ENCODE data around the gene SLC35F1. TPM values are rescaled to one million over a fixed set of nuclear protein-coding genes. Genes with fewer than 3 reads are reported as not detected.

Gene SLC35F1
- total and polyA plus RNA-seq, 2 experiments from 2014 or later, result not detected

GRCh38 chr6:117907601-117908245 lies 659 bp downstream of the SLC35F1 start:
- no peaks in the 10 kb centered on the region for H3F3A ChIP-seq (ENCODE audit: insufficient read depth)
- TF ChIP-seq EZH2 (IDR thresholded peaks at IDR 0.05; ENCODE audit: insufficient read depth, poor library complexity, severe bottlenecking) (no peak), EZH2phosphoT487 (IDR thresholded peaks at IDR 0.05; ENCODE audit: insufficient read depth, low read depth) (no peak)
- H3K36me3 ChIP-seq (ENCODE audit: low read depth), result no peaks in the 10 kb centered on the region
- peak; percentile 12 for DNase-seq
- H3K27me3 ChIP-seq (replicated peaks; ENCODE audit: insufficient read depth), result peaks cover 39% of the 10 kb centered on the region
- H3K9me2 ChIP-seq (ENCODE audit: insufficient read depth), result no peaks in the 10 kb centered on the region
- no peaks in the 10 kb centered on the region for H3K9me3 ChIP-seq (ENCODE audit: low read depth)
- peak overlapping the region; percentile 52 for H3K4me2 ChIP-seq (ENCODE audit: unreplicated experiment)
- no peak overlapping the region for H2AFZ ChIP-seq
- no peak overlapping the region for H3K9ac ChIP-seq
- H3K4me3 ChIP-seq, result peak overlapping the region; percentile 66
- H3K79me2 ChIP-seq (ENCODE audit: insufficient read depth), result no peaks in the 10 kb centered on the region
- in situ Hi-C loops (cut with MboI), result no loop called here
- no peaks in the 10 kb centered on the region for H3K4me1 ChIP-seq (ENCODE audit: insufficient read depth)
- no peak overlapping the region for H3K27ac ChIP-seq
- peaks cover 3% of the 10 kb centered on the region; the same call in 1 of the 2 replicates for H4K20me1 ChIP-seq (ENCODE audit: insufficient read depth)
- WGBS, 2 experiments (ENCODE audit: low coverage in 1 of 2, low lambda C conversion rate in 2 of 2, missing lambda C conversion rate in 2 of 2), result 1 to 2% methylated on average over 41 to 77 of the region's 81 CpGs

- Histone ChIP-seq H3F3A (ENCODE audit: insufficient read depth) (no peaks in the 10 kb centered on the region), H3K9me2 (ENCODE audit: insufficient read depth) (no peaks in the 10 kb centered on the region), H3K4me1 (ENCODE audit: insufficient read depth) (no peaks in the 10 kb centered on the region), H2AFZ (0 out of 2 replicates have a peak overlapping the region, but pooled peaks have one; percentile 24), H4K20me1 (ENCODE audit: insufficient read depth) (peaks cover 3% of the 10 kb centered on the region; the same call in 1 of the 2 replicates), H3K27ac (no peak overlapping the region), H3K4me2 (ENCODE audit: unreplicated experiment) (peak overlapping the region; percentile 20), H3K4me3 (no peak overlapping the region), H3K27me3 (replicated peaks; ENCODE audit: insufficient read depth) (peaks cover 39% of the 10 kb centered on the region), H3K9me3 (ENCODE audit: low read depth) (no peaks in the 10 kb centered on the region), H3K9ac (no peak overlapping the region), H3K36me3 (ENCODE audit: low read depth) (no peaks in the 10 kb centered on the region), H3K79me2 (ENCODE audit: insufficient read depth) (no peaks in the 10 kb centered on the region)
- no peak for TF ChIP-seq EZH2 (IDR thresholded peaks at IDR 0.05; ENCODE audit: insufficient read depth, poor library complexity, severe bottlenecking)
- TF ChIP-seq EZH2phosphoT487 (IDR thresholded peaks at IDR 0.05; ENCODE audit: insufficient read depth, low read depth), result no peak
- peak; percentile 4 for DNase-seq
- 9 to 10% methylated on average over 27 to 29 of the region's 45 CpGs for WGBS, 2 experiments (ENCODE audit: low coverage in 1 of 2, low lambda C conversion rate in 2 of 2, missing lambda C conversion rate in 2 of 2)
- in situ Hi-C loops (cut with MboI), result no loop called here
These were observed 1.4 kb downstream of the SLC35F1 start for GRCh38 chr6:117908246-117909068.

DNA sequence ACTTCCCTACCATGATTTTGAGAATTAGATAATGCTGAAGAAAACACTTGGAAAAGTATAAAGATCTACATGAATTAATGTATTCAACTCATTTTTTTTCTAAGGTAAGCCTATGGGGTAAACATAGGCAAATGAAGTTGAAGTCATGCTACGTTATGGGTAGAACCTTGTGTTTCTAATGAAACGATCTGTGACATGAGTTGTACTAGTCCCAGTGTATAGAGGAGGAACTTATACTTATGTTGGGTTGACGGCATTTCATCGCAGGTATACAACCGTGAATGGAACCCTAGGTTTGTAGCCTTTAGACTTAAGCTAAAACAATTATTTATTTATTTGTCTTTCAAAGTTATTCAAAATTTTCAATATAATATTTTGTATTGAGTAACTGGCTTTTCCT lies 2.6 kb downstream of the SLC35F1 start:
- WGBS, 2 experiments (ENCODE audit: low coverage in 1 of 2, low lambda C conversion rate in 2 of 2, missing lambda C conversion rate in 2 of 2), result 81 to 84% methylated on average over 5 of the region's 5 CpGs
- H3K36me3 ChIP-seq (ENCODE audit: low read depth), result no peaks in the 10 kb centered on the region
- no peaks in the 10 kb centered on the region for H3K9me3 ChIP-seq (ENCODE audit: low read depth)
- H3K4me1 ChIP-seq (ENCODE audit: insufficient read depth), result no peaks in the 10 kb centered on the region
- in situ Hi-C loops (cut with MboI), result no loop called here
- H4K20me1 ChIP-seq (ENCODE audit: insufficient read depth), result peaks cover 3% of the 10 kb centered on the region; the same call in 1 of the 2 replicates
- H3K79me2 ChIP-seq (ENCODE audit: insufficient read depth), result no peaks in the 10 kb centered on the region
- peaks cover 39% of the 10 kb centered on the region for H3K27me3 ChIP-seq (replicated peaks; ENCODE audit: insufficient read depth)
- no peak overlapping the region for H2AFZ ChIP-seq
- no peak overlapping the region for H3K27ac ChIP-seq
- no peak overlapping the region for H3K9ac ChIP-seq
- TF ChIP-seq EZH2phosphoT487 (IDR thresholded peaks at IDR 0.05; ENCODE audit: insufficient read depth, low read depth) (no peak), EZH2 (IDR thresholded peaks at IDR 0.05; ENCODE audit: insufficient read depth, poor library complexity, severe bottlenecking) (no peak)
- H3K4me2 ChIP-seq (ENCODE audit: unreplicated experiment), result no peak overlapping the region
- no peaks in the 10 kb centered on the region for H3K9me2 ChIP-seq (ENCODE audit: insufficient read depth)
- no peak overlapping the region for H3K4me3 ChIP-seq
- no peaks in the 10 kb centered on the region for H3F3A ChIP-seq (ENCODE audit: insufficient read depth)
- no peak for DNase-seq

GRCh38 chr6:117910549-117910948 lies 3.5 kb downstream of the SLC35F1 start:
- H3K4me1 ChIP-seq (ENCODE audit: insufficient read depth), result no peaks in the 10 kb centered on the region
- DNase-seq, result no peak
- no peak for TF ChIP-seq EZH2 (IDR thresholded peaks at IDR 0.05; ENCODE audit: insufficient read depth, poor library complexity, severe bottlenecking)
- no peak for TF ChIP-seq EZH2phosphoT487 (IDR thresholded peaks at IDR 0.05; ENCODE audit: insufficient read depth, low read depth)
- no peaks in the 10 kb centered on the region for H3K79me2 ChIP-seq (ENCODE audit: insufficient read depth)
- H3K27me3 ChIP-seq (replicated peaks; ENCODE audit: insufficient read depth), result peaks cover 35% of the 10 kb centered on the region
- H3K9me3 ChIP-seq (ENCODE audit: low read depth), result no peaks in the 10 kb centered on the region
- H3K27ac ChIP-seq, result no peak overlapping the region
- 58 to 60% methylated on average over 4 of the region's 4 CpGs for WGBS, 2 experiments (ENCODE audit: low coverage in 1 of 2, low lambda C conversion rate in 2 of 2, missing lambda C conversion rate in 2 of 2)
- H3K9me2 ChIP-seq (ENCODE audit: insufficient read depth), result no peaks in the 10 kb centered on the region
- H4K20me1 ChIP-seq (ENCODE audit: insufficient read depth), result no peaks in the 10 kb centered on the region
- no peaks in the 10 kb centered on the region for H3F3A ChIP-seq (ENCODE audit: insufficient read depth)
- H3K4me3 ChIP-seq, result no peak overlapping the region
- no peaks in the 10 kb centered on the region for H3K36me3 ChIP-seq (ENCODE audit: low read depth)
- H2AFZ ChIP-seq, result no peak overlapping the region
- in situ Hi-C loops (cut with MboI), result no loop called here
- no peak overlapping the region for H3K9ac ChIP-seq
- no peak overlapping the region for H3K4me2 ChIP-seq (ENCODE audit: unreplicated experiment)
